Loucy (cell line): ENCODE data around the gene GAS7.

Experiments
- CTCF ChIP-seq: fragments of 200-600 bp; sonication (generic); conservative IDR thresholded peaks from 2 replicates; pipeline ENCODE4 v1.5.1; 2014; ENCODE audit warnings: mild to moderate bottlenecking, antibody characterized with exemption, low read length
- EZH2phosphoT487 ChIP-seq: fragments of 200-600 bp; IDR thresholded peaks from 2 replicates; pipeline ENCODE4 v1.6.1; 2018; ENCODE audit warnings: antibody characterized with exemption, mild to moderate bottlenecking, moderate library complexity, borderline replicate concordance

DNA sequence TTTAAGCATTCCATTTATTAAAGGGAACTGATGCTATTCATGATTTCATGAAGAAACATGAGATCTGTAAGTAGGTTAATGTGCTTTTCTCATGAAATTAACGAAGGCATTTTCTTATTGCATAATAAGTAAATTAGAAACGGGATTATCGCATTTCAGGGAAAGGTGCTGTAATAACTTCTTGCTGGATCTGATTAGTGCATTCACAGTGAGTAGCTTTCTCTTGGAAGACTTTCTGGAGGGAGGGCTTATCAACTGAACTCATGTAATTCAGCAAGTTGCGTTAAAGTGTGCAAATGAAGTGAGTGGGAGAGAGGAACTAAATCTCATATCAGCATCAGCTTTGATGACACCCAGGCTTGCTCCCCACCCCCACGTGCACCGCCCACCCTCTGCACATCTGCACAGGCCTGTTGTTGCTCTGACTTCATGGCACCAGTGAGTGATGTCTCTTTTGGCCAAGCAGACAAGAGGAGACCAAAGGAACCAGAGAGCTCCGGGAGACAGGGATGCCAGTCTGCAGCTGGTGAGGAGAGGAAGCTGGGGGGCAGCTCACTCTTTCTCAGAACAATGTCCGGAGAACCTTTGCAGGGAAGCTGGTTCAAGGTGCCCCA is 26.3 kb upstream of the GAS7 start:
- no peak for TF ChIP-seq CTCF
- TF ChIP-seq EZH2phosphoT487, result no peak
